M059J (cell line): ENCODE results near the gene PEMT. TPM values are rescaled to one million over a fixed set of nuclear protein-coding genes. Genes with fewer than 3 reads are reported as not detected.
A peak's percentile ranks its signal among the peaks of the same experiment; 100 is the strongest.
"Not testable (repeated sequence)": the region's sequence is repeated elsewhere in the genome, so short reads cannot be mapped to it uniquely, and the experiment has no call there.

Experiments
- DNase-seq: peaks from one replicate; pipeline ENCODE4 v3.0.0-alpha.2; 2012; ENCODE audit warnings: low read depth
- total RNA-seq: library from RNA; depleted of rRNA; stranded (reverse); fragments of >200 nt; shearing (Covaris generic); gene quantifications from 2 replicates; pipeline ENCODE4 v1.2.3, GENCODE V29; 2014

Gene PEMT
- total RNA-seq, 1 experiment from 2014 or later = 41.5 TPM

DNA sequence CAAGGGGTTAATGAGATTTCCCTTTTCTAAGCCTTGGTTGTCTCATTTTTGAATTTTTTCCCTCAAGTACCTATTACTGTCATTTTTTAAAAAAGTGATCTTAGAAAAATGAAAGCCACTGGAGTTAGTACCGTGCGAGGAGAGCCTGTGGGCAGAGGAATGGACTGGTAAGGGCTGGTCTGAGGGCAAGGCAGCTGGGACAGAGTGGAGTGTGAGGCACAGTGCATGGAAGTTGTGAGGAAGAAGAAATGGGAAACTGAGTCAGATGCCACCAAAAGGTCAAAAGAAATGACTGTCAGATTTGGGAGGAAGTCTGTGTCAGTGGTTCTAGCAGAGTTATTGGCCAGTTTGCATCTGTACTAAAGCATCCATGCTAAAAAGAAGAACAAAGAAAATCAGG, 103.5 kb downstream of the PEMT start:
- DNase-seq = no peak

DNA sequence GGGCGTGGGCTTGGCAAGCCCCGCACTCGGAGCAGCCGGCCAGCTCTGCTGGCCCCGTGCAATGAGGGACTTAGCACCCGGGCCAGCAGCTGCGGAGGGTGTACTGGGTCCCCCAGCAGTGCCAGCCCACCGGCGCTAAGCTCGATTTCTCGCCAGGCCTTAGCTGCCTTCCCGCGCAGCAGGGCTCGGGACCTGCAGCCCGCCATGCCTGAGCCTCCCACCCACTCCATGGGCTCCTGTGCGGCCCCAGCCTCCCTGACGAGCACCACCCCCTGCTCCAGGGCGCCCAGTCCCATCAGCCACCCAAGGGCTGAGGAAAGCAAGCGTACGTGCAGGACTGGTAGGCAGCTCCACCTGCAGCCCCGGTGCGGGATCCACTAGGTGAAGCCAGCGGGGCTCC, 105.1 kb downstream of the PEMT start:
- DNase-seq = not testable (repeated sequence)

DNA sequence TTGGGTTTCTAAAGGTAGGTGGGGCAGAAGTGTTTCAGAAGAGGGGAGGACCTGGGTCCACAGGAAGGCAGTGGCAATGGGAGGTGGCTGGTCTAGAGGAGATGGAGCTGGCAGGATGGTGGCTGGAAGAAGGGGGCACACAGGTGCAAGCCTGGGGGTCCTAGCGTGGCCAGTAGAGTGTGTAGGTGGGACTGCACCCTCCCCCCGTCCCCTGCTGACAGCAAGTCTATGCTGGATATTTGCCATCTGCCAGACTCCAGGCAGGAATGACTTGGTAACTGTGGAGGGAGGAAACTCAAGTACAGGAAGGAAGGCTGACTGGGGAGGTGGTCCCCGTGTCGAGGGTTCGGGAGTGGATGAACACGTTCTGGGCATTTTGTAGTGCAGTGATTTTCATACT, 106.1 kb downstream of the PEMT start:
- DNase-seq = no peak

GRCh38 chr17:17484451-17484899, 107.0 kb downstream of the PEMT start:
- no peak for DNase-seq

DNA sequence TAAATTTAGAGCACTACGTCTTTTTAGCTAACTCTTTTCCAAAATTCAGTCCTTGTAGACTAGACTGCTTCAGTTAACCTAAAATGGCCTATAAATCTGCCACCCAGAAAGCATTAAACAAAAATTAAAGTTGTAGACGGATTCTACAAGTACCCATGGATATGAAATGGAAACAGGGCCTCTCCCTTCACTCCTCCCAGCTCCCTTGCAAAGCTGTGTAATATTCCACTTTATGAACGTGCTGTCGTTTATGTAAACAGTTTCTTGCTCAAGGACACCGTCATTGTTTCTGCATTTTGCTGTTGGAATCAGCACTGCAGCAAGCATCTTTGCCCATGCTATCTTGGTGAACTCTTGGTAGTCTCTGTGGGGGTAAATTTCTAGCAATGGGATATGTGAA, 109.6 kb downstream of the PEMT start:
- no peak for DNase-seq

GRCh38 chr17:17480593-17481148, 110.8 kb downstream of the PEMT start:
- no peak for DNase-seq

- no peak for DNase-seq
Measured at GRCh38 chr17:17479209-17479608, 112.3 kb downstream of the PEMT start.

DNA sequence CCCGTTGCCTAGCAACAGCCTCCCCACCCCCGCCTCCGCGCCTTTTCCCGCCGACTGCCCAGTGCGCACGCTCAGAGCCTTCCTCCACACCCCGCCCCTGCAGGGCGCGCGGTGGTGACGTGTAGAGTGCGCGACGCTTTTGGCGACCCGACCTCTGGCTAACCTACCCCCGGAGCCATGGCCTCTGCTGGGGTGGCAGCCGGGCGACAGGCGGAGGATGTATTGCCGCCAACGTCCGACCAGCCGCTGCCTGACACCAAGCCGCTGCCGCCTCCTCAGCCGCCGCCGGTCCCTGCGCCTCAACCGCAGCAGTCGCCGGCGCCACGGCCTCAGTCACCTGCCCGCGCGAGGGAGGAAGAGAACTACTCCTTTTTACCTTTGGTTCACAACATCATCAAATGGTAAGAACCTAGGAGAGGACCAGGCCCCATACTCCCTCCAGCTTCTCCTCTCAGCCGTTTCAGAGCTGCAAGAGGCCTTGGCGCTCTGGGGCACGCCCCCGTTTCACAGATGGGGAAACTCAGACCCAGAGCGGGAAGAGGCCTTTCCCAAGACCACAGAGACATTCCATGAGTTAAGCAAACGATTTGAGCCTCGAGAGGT, 114.5 kb downstream of the PEMT start, which contains the start of gene MED9:
TSS of gene MED9 (plus strand) at position 136 of the 603 bp plus-strand sequence. CDS start at position 178, 42 bp downstream.
- DNase-seq = peak; percentile 86

DNA sequence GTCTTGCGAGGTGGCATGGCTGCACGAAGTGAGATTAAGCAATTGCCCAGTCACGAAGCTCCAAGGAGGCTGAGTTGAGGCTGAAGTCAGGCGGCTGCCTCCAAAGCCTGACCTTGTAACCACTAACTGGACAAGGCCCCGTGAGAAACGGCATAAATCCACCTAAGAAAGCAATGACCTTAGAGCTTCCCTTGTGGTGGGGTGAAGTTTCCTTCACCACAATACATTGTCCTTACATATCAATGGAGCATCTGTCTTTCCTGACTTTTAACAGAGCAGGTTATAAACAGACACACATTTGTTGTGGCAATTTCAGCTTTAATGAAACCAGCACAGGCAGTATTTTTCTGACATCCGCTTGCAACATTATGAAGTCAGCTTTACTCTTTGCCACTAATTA, 117.2 kb downstream of the PEMT start:
- DNase-seq = peak; percentile 5

DNA sequence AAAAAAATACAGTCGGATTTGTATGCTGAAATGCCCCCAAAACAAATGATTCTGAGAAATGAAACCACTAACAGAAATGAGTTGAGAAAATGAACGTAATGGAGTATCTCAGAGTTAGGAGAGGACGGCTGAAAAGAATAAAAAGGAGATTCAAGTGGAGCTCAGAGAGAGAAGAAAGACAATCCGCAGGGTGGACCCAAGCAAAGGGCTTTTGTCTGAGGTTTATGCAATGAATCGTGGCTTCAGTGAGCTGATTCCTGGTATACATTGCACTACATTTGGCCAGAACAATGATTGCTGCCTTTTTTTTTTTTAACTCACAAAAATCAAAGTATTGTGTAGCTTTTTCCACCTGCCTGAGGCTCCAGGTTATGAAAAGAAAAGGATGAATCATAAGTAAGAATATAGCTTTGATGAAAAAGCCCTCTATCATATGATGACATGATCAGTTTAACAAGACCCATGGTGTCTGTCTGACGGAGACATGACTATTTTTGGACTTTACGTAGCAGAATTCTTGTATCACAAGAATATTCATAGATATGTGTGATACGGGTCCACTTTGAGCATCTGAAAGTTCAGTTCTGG, 119.1 kb downstream of the PEMT start:
- no peak for DNase-seq

DNA sequence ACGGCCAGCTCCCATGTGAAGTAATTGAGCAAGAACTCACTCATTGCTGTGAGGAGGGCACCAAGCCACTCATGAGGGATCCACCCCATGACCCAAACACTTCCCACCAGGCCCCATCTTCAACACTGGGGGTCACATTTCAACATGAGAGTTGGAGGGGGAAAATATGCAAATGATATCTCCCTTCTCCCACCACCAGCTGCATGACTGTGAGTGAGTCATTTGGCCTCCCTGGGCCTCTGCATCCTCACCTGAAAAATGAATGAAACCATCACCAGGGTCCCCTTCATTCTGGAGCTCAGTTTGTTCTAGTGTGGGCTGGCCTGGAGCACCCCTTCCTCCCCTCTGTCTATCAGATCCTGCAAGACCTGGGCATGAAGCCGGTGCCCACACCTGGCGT, 121.5 kb downstream of the PEMT start:
- no peak for DNase-seq

- no peak for DNase-seq
Measured at GRCh38 chr17:17469358-17469757, 122.2 kb downstream of the PEMT start.

GRCh38 chr17:17468217-17469010, 123.1 kb downstream of the PEMT start:
- no peak for DNase-seq

DNA sequence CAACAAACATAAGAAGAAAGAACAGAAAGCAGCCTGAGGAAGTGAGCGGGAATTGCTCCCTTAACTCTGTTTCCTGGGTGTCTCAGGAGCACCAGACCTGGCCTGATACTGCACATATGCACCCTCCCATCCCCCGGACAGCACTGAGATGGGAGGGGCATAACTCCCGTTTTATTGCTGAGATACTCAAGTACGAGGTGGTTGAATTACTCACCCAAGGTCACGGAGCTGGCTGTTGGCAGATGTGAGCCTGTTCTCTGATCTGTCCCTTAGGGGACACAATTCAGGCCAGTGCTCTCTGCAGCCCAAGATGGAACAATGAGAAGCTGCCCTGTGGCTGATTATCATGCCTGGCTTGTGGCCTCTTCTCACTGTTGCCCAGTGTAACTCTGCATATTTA, 123.8 kb downstream of the PEMT start:
- peak; percentile 62 for DNase-seq

DNA sequence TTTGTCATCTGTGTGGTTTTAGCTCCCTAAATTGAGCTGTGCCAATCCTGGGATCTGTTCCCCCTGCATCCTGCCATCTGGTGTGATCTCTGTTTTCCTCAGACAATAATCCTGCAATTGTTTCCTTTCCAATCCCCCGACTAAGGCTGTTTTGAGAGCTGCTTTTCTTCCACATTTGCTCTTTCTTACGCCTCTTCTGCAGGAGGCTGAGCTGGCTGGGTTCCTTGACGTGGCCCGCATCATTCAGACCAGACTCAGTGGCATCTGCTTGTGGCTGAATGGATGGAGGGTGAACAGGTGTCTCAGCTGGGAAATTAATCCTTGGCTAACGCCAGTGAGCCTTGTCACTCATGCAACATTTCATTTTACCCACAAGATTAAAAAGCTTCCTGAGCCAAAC, 124.5 kb downstream of the PEMT start:
- DNase-seq = no peak

- no peak for DNase-seq
Measured at GRCh38 chr17:17466511-17466910, 125.0 kb downstream of the PEMT start.

GRCh38 chr17:17465878-17466277, 125.6 kb downstream of the PEMT start:
- not testable (repeated sequence) for DNase-seq

- DNase-seq = no peak
Measured at GRCh38 chr17:17463821-17464220, 127.7 kb downstream of the PEMT start.

- no peak for DNase-seq
Measured at GRCh38 chr17:17462048-17462824, 129.3 kb downstream of the PEMT start.

GRCh38 chr17:17460038-17460437, 131.5 kb downstream of the PEMT start:
- DNase-seq = no peak

GRCh38 chr17:17457680-17458079, 133.8 kb downstream of the PEMT start:
- DNase-seq = no peak

- DNase-seq = no peak
Measured at GRCh38 chr17:17456251-17456650, 135.3 kb downstream of the PEMT start.
